Ovary (tissue), 9 donors: ENCODE results near the gene TRABD2B. TPM values are rescaled to one million over a fixed set of nuclear protein-coding genes. Genes with fewer than 3 reads are reported as not detected.

ENCODE experiments used
- DNase-seq, 5 donors: peaks; one replicate each; pipeline ENCODE4 v3.0.0-alpha.2; 2019 to 2020
- H3K27ac ChIP-seq, 2 donors: fragments of 200-600 bp; one replicate each; pipeline versions ENCODE4 v1.5.1 to v1.8.0; 2019 to 2022
- H3K27me3 ChIP-seq: fragments of 200-600 bp; one replicate; pipeline ENCODE4 v1.8.0; 2022
- H3K36me3 ChIP-seq: fragments of 200-600 bp; sonication (generic); one replicate; pipeline ENCODE4 v1.5.1; 2019
- H3K4me1 ChIP-seq: one replicate; pipeline ENCODE4 v1.8.1; 2013; ENCODE audit warnings: mild to moderate bottlenecking, moderate library complexity; ENCODE audit not compliant: insufficient read depth
- H3K4me3 ChIP-seq: fragments of 200-600 bp; sonication (generic); one replicate; pipeline ENCODE4 v1.5.1; 2017
- H3K9me3 ChIP-seq, 2 donors: fragments of 200-600 bp in 1 of 2; sonication (generic) in 1 of 2; one replicate each; pipeline versions ENCODE4 v1.5.1 to v1.8.1; 2013 to 2019; ENCODE audit warnings: mild to moderate bottlenecking in 1 of 2, moderate library complexity in 1 of 2
- CTCF ChIP-seq, 3 donors: fragments of 450-650 bp in 2 of 3; fragments of 200-600 bp in 1 of 3; IDR thresholded peaks; one replicate each; pipeline versions ENCODE4 v1.5.1 to v1.8.0; 2016 to 2022; ENCODE audit warnings: antibody characterized with exemption in 3 of 3, mild to moderate bottlenecking in 1 of 3
- EP300 ChIP-seq: sonication (generic); formaldehyde crosslinking; IDR thresholded peaks from one replicate; pipeline ENCODE4 v1.6.1; 2017; ENCODE audit warnings: antibody characterized with exemption
- POLR2A ChIP-seq: fragments of 450-650 bp; IDR thresholded peaks from one replicate; pipeline ENCODE4 v1.6.1; 2017; ENCODE audit warnings: antibody characterized with exemption, mild to moderate bottlenecking, moderate library complexity
- WGBS, 3 donors: extraction: QIAGEN DNeasy Blood & Tissue Kit in 1 of 3; methylation state at CpG; one replicate each; pipeline versions ENCODE4 v1.1.5 to v1.1.7; 2013 to 2017; 5-methylcytosine and 5-hydroxymethylcytosine counted together
- intact Hi-C, 4 donors: fragments of 100-400 bp; cut with DNase I; formaldehyde crosslinking; loops; one replicate each; pipeline versions ENCODE4 v1.11.0 to v1.15.1; 2022 to 2023
- polyA plus RNA-seq, 2 donors: library from polyadenylated mRNA; stranded (reverse); fragments of 200-250 nt in 1 of 2; fragments of 350-450 nt in 1 of 2; fragmentation: Illumina TruSeq in 1 of 2; extraction: RNeasy Lipid Tissue Mini Kit (QIAGEN cat#74804) in 1 of 2; gene quantifications; one replicate each; pipeline ENCODE4 v1.2.3, GENCODE V29; 2013 to 2014
- total RNA-seq, 7 donors: library from RNA; depleted of rRNA in 2 of 7; stranded (reverse); fragments of >200 nt in 2 of 7; fragmentation: NEBNext Ultra II Directional in 3 of 7; extraction: Animal tissue kit (Norgen Biotek cat#: 25700) in 3 of 7; gene quantifications; one replicate each; pipeline versions ENCODE4 v1.1.0 to v1.2.4, GENCODE V29; 2016 to 2023
- donor health status: DM: no; HTN: no; CAD: no; lungs with moderate emphysema.
- donor health status: DM: no; HTN: no; CAD: no.
- donor health status: Bipolar disorder and iron deficiency.
- donor health status: DM: yes; HTN: yes; CAD: no.
- donor health status: DM: no; HTN: no; CAD: no.
- donor health status: DM: yes; HTN: yes; CAD: no.

Gene TRABD2B
- total and polyA plus RNA-seq, 9 donors = 0.18 to 1.6 (median 0.52) TPM

DNA sequence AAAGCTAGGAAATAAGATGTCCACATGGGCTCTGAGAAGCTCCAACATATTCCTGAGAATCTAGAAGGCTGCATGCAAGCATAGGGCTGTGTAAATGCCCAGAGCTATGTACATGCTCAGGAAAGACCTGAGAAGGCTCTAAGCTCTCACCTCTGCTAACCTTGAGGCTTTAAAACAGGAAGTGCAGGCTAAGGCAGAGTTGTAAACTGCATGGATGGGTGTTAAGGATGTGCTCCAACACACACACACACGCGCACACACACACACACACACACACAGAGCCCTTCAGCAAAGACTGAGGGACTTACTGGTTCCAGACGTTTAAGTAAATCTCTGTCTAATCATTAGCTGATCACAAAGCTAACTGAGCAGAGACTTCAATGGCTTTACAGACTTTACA is 162.9 kb downstream of the TRABD2B start:
- WGBS, 3 donors = 56 to 61% (median 60%) methylated on average over 3 of the region's 3 CpGs
- intact Hi-C loops = no loop called here
- Histone ChIP-seq H3K36me3 (no peaks in the 10 kb centered on the region), H3K4me3 (no peak overlapping the region), H3K27ac (no peak overlapping the region), H3K27me3 (no peaks in the 10 kb centered on the region), H3K4me1 (peaks cover 3% of the 10 kb centered on the region), H3K9me3 (peaks cover 0 to 3% of the 10 kb centered on the region in 2 donors)
- TF ChIP-seq POLR2A (no peak), CTCF (IDR thresholded peaks at IDR 0.05) (no peak), EP300 (no peak)
- no peak for DNase-seq

DNA sequence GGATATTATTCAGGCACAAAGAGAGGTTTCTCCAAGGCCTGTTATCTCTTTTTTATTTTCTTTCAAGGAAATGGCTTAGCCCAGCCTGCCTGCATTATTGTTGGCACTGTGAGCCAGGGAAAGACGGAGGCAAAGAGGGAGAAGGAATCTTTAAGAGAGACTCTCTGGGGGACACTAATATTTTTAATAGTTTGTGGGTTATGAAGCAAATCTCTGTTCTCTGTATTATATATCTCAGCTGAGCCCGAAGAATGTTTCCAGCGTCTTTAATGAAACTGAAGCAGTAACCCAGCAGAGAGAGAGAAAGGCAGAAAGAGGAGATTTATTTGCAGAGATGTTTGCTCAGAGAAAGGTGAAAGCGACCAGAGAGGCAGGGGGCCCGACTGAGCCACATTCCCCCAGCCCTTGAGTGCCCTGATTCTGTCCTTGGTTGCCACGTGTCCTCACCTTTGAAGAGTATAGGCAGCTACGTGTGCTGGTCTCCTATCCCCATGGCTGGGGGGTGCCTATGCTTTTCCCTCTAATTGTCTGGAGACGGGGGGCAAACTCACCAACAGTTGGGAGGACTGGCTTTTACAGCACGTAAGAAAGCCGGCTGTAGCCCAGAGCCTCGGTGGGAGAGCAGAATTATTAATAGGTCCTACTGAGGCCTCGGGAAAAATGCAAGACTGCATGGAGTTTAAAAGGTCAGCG is 166.4 kb downstream of the TRABD2B start:
- Histone ChIP-seq H3K27me3 (no peaks in the 10 kb centered on the region), H3K9me3 (peaks cover 0 to 3% of the 10 kb centered on the region in 2 donors), H3K27ac (no peak overlapping the region), H3K36me3 (no peaks in the 10 kb centered on the region), H3K4me3 (no peak overlapping the region), H3K4me1 (peaks cover 3% of the 10 kb centered on the region)
- intact Hi-C loops = no loop called here
- WGBS, 3 donors = 42 to 60% (median 43%) methylated on average over 13 of the region's 13 CpGs
- TF ChIP-seq CTCF (IDR thresholded peaks at IDR 0.05) (no peak), EP300 (no peak), POLR2A (no peak)
- DNase-seq = no peak

DNA sequence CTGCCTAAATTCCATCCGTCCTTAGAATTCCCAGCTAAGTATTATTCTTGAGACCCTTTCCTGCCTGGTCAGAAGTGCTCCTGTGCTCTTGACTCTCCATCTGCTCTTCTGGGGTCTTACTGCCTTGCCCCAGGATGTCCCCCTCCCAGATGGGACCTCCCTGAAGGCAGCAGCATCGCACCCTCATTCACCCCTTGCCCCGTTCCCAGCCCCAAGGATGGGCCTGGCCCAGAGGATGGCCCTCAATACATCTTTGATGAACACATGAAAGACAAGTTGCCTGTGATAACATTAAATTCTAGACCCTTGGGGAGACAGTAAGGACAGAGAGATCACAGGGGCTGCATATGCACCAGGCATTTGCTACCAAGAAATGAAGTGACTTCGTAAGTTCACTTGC is 167.2 kb downstream of the TRABD2B start:
- Histone ChIP-seq H3K4me1 (peaks cover 3% of the 10 kb centered on the region), H3K27ac (no peak overlapping the region), H3K36me3 (no peaks in the 10 kb centered on the region), H3K9me3 (peaks cover 0 to 3% of the 10 kb centered on the region in 2 donors), H3K27me3 (no peaks in the 10 kb centered on the region), H3K4me3 (no peak overlapping the region)
- no peak for DNase-seq
- intact Hi-C loops = no loop called here
- no peak for TF ChIP-seq CTCF (IDR thresholded peaks at IDR 0.05)
- WGBS, 3 donors = 72 to 83% (median 80%) methylated on average over 4 of the region's 4 CpGs

DNA sequence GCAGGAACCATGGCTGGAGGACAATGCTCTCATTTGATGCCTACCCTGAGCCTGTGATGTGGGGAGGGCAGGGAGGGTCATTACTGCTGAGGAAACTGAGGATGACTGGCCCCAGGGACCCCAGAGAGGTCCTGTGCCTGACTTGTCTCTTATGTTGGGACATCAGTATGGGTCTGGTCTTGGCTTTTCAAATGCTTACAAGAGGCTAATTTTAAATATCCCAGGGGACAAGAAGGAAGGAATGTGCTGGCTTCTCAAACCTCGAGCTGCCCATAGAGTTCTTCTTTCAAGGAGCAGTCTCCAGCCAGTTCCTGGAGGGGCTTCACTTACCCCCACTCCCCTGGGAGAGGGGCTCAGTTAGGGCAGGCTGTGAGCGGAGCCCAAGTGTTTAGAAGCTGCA is 168.2 kb downstream of the TRABD2B start:
- Histone ChIP-seq H3K36me3 (no peaks in the 10 kb centered on the region), H3K27me3 (no peaks in the 10 kb centered on the region), H3K9me3 (no peaks in the 10 kb centered on the region), H3K4me3 (no peak overlapping the region), H3K4me1 (peaks cover 3% of the 10 kb centered on the region), H3K27ac (no peak overlapping the region)
- 65 to 75% (median 71%) methylated on average over 2 of the region's 2 CpGs for WGBS, 3 donors
- no peak for DNase-seq
- intact Hi-C loops = no loop called here
- TF ChIP-seq POLR2A (no peak), CTCF (IDR thresholded peaks at IDR 0.05) (no peak), EP300 (no peak)
